ENCODE results near the gene SNX11. TPM values are rescaled to one million over a fixed set of nuclear protein-coding genes. Genes with fewer than 3 reads are reported as not detected.

The SNX11 gene
- total and polyA plus RNA-seq, 2 donors (not counting 3 experiments of a cell fraction or from before 2014, with no cell fraction given), result 23.4 to 26.2 TPM

- Histone ChIP-seq H2AFZ (ENCODE audit: low read depth, low read length) (no peak overlapping the region), H3K79me2 (ENCODE audit: control insufficient read depth, insufficient read depth, low read length) (no peaks in the 10 kb centered on the region), H3K9me3 (replicated peaks; ENCODE audit: control insufficient read depth, insufficient read depth, low read length) (no peaks in the 10 kb centered on the region), H4K20me1 (replicated peaks; ENCODE audit: control insufficient read depth, extremely low read depth, insufficient read depth, low read length) (no peaks in the 10 kb centered on the region), H3K9me1 (replicated peaks; ENCODE audit: control insufficient read depth, extremely low read depth, insufficient read depth, low read length) (no peaks in the 10 kb centered on the region), H3K9ac (replicated peaks; ENCODE audit: extremely low read depth, insufficient read depth, low read length) (no peak overlapping the region), H3K27me3 (ENCODE audit: control insufficient read depth in 2 of 2, insufficient read depth in 2 of 2, low read length in 2 of 2) (peaks cover 0 to 2% of the 10 kb centered on the region in 2 experiments), H3K27ac (ENCODE audit: insufficient read depth, low read depth, low read length) (no peak overlapping the region), H3K4me1 (ENCODE audit: control insufficient read depth, extremely low read depth, insufficient read depth, low read length) (peaks cover 6% of the 10 kb centered on the region), H3K4me2 (ENCODE audit: insufficient read depth, low read length) (no peak overlapping the region), H3K36me3 (ENCODE audit: control insufficient read depth in 2 of 2, extremely low read depth in 1 of 2, insufficient read depth in 2 of 2, low read length in 2 of 2) (no peaks in the 10 kb centered on the region), H3K4me3 (replicated peaks in 1 of 3; ENCODE audit: insufficient read depth in 1 of 3, low read depth in 1 of 3, low read length in 3 of 3) (no peak overlapping the region)
- intact Hi-C loops (cut with micrococcal nuclease) (loop anchor here (5.0 kb wide), 1 partner anchor 482 kb away; the partner anchor contains the start of gene HOXB8), dilution Hi-C loops (cut with MboI; ENCODE audit: extremely low pct_ligation_motif_present, low sequenced_read_pairs) (no loop called here)
- FAIRE-seq (peak; percentile 56), DNase-seq (ENCODE audit: low read depth, low spot score) (no peak)
- BruUV-seq (replicated peaks), result no TSS peak
- CTCF ChIA-PET, result interaction anchor here (0.6 to 9.4 kb wide), 11 partner anchors 9 to 483 kb away, joined by 3 to 167 read pairs (median 4); partner anchors contain the start of gene SNX11
- TF ChIP-seq EZH2 (IDR thresholded peaks at IDR 0.05; ENCODE audit: borderline replicate concordance, low read depth, low read length, severe bottlenecking) (no peak), POLR2A (IDR thresholded peaks at IDR 0.05; ENCODE audit: low read depth, low read length) (no peak), GATA2 (IDR thresholded peaks at IDR 0.05; ENCODE audit: insufficient read depth, insufficient read length, low read depth, low read length) (no peak), FOS (IDR thresholded peaks at IDR 0.05; ENCODE audit: borderline replicate concordance, insufficient read depth, low read length) (no peak), POLR2AphosphoS5 (IDR thresholded peaks at IDR 0.05; ENCODE audit: insufficient read depth, low read depth, low read length) (no peak), CTCF (IDR thresholded peaks at IDR 0.05; ENCODE audit: extremely low read depth in 1 of 2, insufficient read depth in 1 of 2, low read depth in 1 of 2, low read length in 2 of 2) (peak; percentile 3 to 27)
- POLR2A ChIA-PET, result no interaction called here
Measured at GRCh38 chr17:48134912-48135480, 27.4 kb downstream of the SNX11 start.

All from endothelial cell of umbilical vein (primary cell).